Measurements from ENCODE around the gene SLC22A17.
"Not testable (repeated sequence)": the region's sequence is repeated elsewhere in the genome, so short reads cannot be mapped to it uniquely, and the experiment has no call there.

Gene SLC22A17

DNA sequence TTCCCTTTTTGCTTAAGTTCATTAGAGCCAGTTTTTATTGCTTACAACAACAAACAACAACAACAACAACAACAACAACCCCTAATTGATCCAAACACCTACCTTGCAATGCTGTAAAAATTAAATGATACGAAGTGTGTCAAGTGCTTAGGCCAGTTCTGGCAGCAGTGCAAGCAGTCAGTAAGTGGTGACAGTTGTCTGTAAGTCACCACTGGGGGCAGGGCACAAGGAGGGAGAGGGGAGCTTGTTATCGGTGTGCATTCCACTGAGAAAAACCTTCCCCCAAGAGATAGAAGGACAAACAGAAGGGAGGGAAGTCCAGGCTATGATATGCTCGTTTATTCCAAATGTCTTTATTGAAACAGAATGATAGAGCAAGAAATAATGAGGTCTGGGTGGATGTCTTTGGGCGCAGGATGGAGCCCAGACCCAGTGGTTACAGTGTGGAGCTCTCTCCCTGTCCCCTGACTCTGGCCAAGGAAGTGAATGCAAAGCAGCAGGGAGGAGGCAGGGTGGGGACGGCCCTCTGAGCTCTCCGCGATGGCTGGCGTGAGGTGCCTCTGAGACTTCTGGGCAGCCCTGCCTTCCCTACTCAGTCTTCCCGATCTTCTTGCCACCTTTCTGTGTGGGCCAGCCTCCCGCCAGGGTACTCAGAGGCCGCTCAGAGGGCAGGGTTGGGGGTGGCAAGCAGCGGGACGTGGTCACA lies 6.5 kb downstream of the SLC22A17 start:
- no peak for DNase-seq

DNA sequence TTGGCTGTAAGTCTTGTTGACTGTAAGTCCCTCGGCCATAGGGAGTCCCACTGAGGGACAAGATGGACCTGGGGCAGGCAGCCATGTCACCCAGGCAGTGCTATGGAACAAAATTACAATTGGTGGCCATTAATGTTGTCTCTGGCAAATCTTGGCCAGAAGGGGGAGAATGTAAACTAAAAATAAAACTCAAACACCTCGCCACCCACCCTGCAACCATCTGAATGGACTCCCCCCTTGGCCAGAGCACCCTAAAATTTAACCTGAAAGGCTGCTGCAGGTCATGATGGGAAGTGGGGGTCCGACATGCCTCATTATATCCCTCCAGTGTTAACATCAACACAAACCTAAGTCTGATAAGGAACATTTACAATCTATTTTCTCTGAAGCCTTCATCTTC lies 8.2 kb downstream of the SLC22A17 start:
- DNase-seq = no peak

GRCh38 chr14:23339506-23340268 lies 13.0 kb downstream of the SLC22A17 start:
- DNase-seq = no peak

DNA sequence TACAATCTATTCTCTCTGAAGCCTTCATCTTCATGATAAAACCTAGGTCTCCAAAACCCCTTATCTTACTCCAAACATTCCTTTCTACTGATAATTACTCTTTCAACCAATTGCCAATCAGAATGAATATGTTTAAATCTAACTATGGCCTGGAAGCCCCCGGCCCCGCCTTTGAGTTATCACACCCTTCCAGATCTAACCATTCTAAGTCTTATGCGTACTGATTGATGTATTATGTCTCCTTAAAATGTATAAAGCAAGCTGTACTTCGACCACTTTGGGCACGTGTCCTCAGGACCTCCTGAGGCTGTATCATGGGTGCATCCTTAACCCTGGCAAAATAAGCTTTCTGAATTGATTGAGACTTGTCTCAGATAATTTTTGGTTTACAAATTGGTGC lies 17.1 kb downstream of the SLC22A17 start:
- DNase-seq = no peak

DNA sequence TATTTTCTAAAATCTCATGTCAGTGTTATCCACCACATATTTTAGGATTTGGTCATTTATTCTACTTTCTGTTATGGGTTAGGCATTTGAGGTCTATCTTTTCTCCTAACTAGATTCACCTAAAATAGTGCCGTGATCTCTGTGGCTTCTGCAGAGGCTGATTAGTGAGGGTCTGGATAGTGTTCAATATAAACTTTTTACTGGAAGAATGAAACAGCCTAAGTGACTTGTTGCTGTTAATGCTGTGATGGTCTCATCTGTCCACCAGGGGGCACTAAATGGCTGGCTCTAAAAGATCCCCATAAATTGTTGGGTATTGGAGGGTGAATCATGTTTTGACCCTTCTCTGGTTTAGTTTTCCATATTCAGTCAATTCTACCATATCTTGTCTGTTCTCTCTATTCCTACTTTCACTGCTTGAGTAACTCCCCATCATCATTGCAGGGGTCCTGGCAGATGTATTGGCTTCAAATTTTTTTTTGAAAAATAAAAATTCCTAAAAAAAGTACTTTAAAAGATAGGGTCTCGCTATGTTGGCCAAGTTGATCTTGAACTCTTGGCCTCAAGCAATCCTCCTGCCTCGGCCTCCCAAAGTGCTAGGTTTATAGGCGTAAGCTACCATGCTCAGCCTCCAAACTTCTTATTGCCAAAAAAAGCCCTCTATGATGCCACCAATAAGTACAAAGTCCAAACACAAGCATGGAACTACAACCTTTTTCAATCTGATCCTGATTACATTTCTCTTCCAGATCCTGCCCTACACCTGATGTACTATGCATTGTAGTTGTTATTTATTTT lies 24.5 kb downstream of the SLC22A17 start:
- DNase-seq = no peak

DNA sequence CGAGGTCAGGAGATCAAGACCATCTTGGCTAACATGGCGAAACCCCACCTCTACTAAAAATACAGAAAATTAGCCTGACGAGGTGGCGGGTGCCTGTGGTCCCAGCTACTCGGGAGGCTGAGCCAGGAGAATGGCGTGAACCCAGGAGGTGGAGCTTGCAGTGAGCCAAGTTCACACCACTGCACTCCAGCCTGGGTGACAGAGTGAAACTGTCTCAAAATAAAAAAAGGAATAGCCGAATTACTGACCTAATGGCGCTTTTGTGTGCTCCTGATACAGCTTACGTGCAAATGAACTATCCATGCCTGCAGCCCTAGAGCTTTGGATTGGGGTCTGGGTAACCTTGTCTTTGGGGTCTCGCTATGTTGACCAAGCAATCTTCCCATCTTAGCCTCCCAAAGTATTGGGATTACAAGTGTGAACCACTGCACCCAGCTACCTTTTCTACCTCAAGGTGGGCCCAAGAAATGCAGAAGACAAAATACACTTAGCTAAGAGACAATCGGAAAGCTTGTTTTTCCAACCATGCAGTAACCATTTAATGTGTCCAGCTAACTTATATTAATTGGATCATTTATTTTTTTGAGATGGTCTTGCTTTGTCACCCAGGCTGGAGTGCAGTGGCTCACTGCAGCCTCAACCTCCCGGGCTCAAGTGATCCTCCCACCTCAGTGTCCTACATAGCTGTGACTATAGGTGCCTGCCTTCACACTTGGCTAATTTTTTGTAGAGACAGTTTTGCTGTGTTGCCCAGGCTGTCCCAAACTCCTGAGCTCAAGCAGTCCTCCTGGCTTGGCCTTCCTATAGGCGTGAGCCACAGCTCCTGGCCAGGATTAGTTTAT lies 26.0 kb downstream of the SLC22A17 start:
- no peak for DNase-seq

DNA sequence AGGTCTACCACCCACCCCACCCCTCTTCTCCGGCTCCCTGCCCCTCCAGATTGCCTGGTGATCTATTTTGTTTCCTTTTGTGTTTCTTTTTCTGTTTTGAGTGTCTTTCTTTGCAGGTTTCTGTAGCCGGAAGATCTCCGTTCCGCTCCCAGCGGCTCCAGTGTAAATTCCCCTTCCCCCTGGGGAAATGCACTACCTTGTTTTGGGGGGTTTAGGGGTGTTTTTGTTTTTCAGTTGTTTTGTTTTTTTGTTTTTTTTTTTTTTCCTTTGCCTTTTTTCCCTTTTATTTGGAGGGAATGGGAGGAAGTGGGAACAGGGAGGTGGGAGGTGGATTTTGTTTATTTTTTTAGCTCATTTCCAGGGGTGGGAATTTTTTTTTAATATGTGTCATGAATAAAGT lies 26.9 kb downstream of the SLC22A17 start:
- not testable (repeated sequence) for DNase-seq

DNA sequence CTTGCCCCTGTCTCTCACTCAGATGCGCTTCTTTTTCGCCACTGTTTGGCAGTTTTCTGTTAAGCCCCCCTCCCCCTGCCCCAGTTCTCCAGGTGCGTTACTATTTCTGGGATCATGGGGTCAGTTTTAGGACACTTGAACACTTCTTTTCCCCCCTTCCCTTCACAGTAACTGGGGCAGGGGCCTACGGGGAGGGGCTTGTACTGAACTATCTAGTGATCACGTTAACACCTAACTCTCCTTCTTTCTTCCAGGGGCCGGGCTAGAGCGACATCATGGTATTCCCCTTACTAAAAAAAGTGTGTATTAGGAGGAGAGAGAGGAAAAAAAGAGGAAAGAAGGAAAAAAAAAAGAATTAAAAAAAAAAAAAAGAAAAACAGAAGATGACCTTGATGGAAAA lies 27.7 kb downstream of the SLC22A17 start:
- no peak for DNase-seq

GRCh38 chr14:23324455-23324846 lies 28.2 kb downstream of the SLC22A17 start:
- DNase-seq = no peak

DNA sequence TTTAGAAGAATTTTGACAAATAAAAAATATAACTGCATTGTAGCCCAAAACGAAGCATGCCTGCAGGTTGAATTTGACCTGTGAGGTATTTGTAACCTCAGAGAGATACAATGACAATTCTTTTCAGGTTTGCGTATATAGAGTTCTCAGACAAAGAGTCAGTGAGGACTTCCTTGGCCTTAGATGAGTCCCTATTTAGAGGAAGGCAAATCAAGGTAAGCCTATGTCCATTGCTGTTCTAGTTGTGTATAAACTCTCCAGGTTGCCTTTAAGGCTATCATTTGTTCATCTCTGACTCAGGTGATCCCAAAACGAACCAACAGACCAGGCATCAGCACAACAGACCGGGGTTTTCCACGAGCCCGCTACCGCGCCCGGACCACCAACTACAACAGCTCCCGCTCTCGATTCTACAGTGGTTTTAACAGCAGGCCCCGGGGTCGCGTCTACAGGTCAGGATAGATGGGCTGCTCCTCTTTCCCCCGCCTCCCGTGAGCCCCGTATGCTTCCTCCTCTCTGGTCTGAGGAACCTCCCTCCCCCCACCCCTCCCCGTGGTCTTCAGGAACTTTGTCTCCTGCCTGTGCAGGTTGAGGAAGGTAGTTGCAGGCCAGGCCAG lies 28.7 kb downstream of the SLC22A17 start:
- DNase-seq = no peak

- DNase-seq = no peak
These were observed 29.8 kb downstream of the SLC22A17 start for GRCh38 chr14:23322568-23323517.

- peak; percentile 78 for DNase-seq
These were observed 30.8 kb downstream of the SLC22A17 start for GRCh38 chr14:23321572-23322547.

GRCh38 chr14:23320584-23321571 lies 31.8 kb downstream of the SLC22A17 start, which contains the start of gene PABPN1:
PABPN1 (plus strand) TSS chr14:23321457; CDS start chr14:23321470, 13 bp downstream.
- DNase-seq = peak; percentile 90

GRCh38 chr14:23319746-23320583 lies 32.7 kb downstream of the SLC22A17 start:
- no peak for DNase-seq

- no peak for DNase-seq
These were observed 36.4 kb downstream of the SLC22A17 start for GRCh38 chr14:23316300-23316699.

DNA sequence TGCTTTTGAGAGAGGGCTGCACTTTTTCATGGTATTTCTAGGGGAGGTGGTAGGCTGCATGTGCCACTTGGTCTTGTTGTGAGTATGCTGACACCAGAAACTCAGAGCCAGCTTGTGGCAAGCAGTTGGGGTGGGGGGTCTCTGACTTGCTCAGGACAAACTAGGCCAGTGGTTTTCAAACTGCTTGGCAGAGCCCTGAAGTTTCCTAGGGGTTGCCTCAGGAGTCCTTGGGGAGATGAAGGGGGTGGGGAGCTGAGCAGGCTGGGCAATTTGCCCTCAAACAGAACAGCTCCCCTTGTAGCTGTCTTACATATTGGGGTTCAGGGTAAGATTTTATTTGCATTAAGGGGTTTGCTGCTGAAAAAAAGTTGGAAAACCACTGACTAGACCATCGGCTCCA lies 42.1 kb downstream of the SLC22A17 start:
- DNase-seq = no peak

All from right kidney (tissue), 1 donor.